T-cell (primary cell): ENCODE measurements around the gene MTHFD2L. TPM values are rescaled to one million over a fixed set of nuclear protein-coding genes. Genes with fewer than 3 reads are reported as not detected.

ENCODE experiments used
- ATAC-seq, 4 experiments: fragments of 200-7000 bp in 3 of 4; fragments of 150-1000 bp in 1 of 4; cut with Tn5 transposase; replicated peaks in 1 of 4; 1 replicate in 3 of 4; 2 replicates in 1 of 4; pipeline ENCODE4 v1.10.0; 2021; ENCODE audit warnings: moderate library complexity in 3 of 4, mild to moderate bottlenecking in 2 of 4, moderate number of reproducible peaks in 1 of 4
- CTCF ChIA-PET, 2 donors: fragments of 300-600 bp; sonication (Branson Sonifier 250); formaldehyde crosslinking; loops; one replicate each; lab custom pipeline; 2022; ENCODE audit warnings: antibody characterized with exemption in 2 of 2; lab: Charles Lee
- POLR2A ChIA-PET, 2 donors: fragments of 300-600 bp; sonication (Branson Sonifier 250); formaldehyde crosslinking; loops; one replicate each; lab custom pipeline; 2022; ENCODE audit warnings: antibody characterized with exemption in 2 of 2; lab: Charles Lee
- DNase-seq, 35 experiments: peaks; one replicate each; pipeline versions ENCODE4 v3.0.0 to v3.0.0-alpha.2; 2013 to 2023
- H3K27ac ChIP-seq: one replicate; pipeline ENCODE4 v1.5.1; 2013; ENCODE audit warnings: low read length
- H3K27me3 ChIP-seq, 2 experiments: replicated peaks in 1 of 2; 1 replicate in 1 of 2; 2 replicates in 1 of 2; pipeline versions ENCODE4 v1.6.1 to v1.7.0; 2013; ENCODE audit warnings: low read length in 1 of 2, mixed read lengths in 1 of 2; ENCODE audit not compliant: control insufficient read depth in 2 of 2, insufficient read depth in 2 of 2; ENCODE audit errors: extremely low read depth in 1 of 2
- H3K36me3 ChIP-seq, 2 donors: 1 replicate in 1 of 2; 2 replicates in 1 of 2; pipeline versions ENCODE4 v1.6.1 to v1.7.0; 2013; ENCODE audit warnings: low read length in 1 of 2; ENCODE audit not compliant: control insufficient read depth in 2 of 2, insufficient read depth in 1 of 2; ENCODE audit errors: extremely low read depth in 1 of 2
- H3K4me1 ChIP-seq, 2 experiments: 1 replicate in 1 of 2; 2 replicates in 1 of 2; pipeline versions ENCODE4 v1.6.1 to v1.7.0; 2013; ENCODE audit warnings: low read length in 2 of 2, mixed read lengths in 1 of 2; ENCODE audit not compliant: insufficient read depth in 2 of 2, control insufficient read depth in 1 of 2; ENCODE audit errors: extremely low read depth in 1 of 2
- H3K4me3 ChIP-seq, 2 donors: 1 replicate in 1 of 2; 2 replicates in 1 of 2; pipeline versions ENCODE4 v1.5.1 to v1.7.0; 2013; ENCODE audit warnings: mild to moderate bottlenecking in 2 of 2, low read length in 1 of 2, moderate library complexity in 1 of 2; ENCODE audit not compliant: control insufficient read depth in 1 of 2; ENCODE audit errors: extremely low read depth in 1 of 2
- H3K9me3 ChIP-seq: 2 replicates; pipeline ENCODE4 v1.7.0; 2013
- H3K27ac Mint-ChIP-seq, 2 donors: one replicate each; pipeline ENCODE4 v1.8.0; 2020 to 2021; ENCODE audit warnings: mild to moderate bottlenecking in 2 of 2, mixed read lengths in 2 of 2
- H3K27me3 Mint-ChIP-seq, 2 donors: one replicate each; pipeline ENCODE4 v1.8.0; 2021 to 2022; ENCODE audit warnings: mixed read lengths in 2 of 2
- H3K36me3 Mint-ChIP-seq: one replicate; pipeline ENCODE4 v1.8.0; 2021; ENCODE audit warnings: mixed read lengths
- H3K4me1 Mint-ChIP-seq, 3 donors: one replicate each; pipeline ENCODE4 v1.8.0; 2020 to 2022; ENCODE audit warnings: mixed read lengths in 3 of 3, mild to moderate bottlenecking in 1 of 3
- H3K4me3 Mint-ChIP-seq, 3 donors: one replicate each; pipeline ENCODE4 v1.8.0; 2020 to 2022; ENCODE audit warnings: mild to moderate bottlenecking in 3 of 3, mixed read lengths in 3 of 3, moderate library complexity in 3 of 3
- H3K9me3 Mint-ChIP-seq, 3 donors: one replicate each; pipeline ENCODE4 v1.8.0; 2020 to 2022; ENCODE audit warnings: mixed read lengths in 3 of 3
- WGBS: methylation state at CpG from one replicate; pipeline ENCODE4 v1.1.5; 2013; ENCODE audit warnings: missing lambda C conversion rate; ENCODE audit not compliant: insufficient coverage; 5-methylcytosine and 5-hydroxymethylcytosine counted together
- total RNA-seq, 35 experiments: library from RNA in 6 of 35; stranded (reverse) in 6 of 35; fragments of 120-200 nt in 1 of 35; gene quantifications; one replicate each; pipeline versions ENCODE4 v1.2.1 to v1.2.4 and lab custom pipeline; 2013 to 2026

MTHFD2L gene
- total RNA-seq, 5 donors from 2014 or later (not counting 1 experiment from before 2014, with no cell fraction given): 7.2 to 9.8 (median 7.9) TPM

DNA sequence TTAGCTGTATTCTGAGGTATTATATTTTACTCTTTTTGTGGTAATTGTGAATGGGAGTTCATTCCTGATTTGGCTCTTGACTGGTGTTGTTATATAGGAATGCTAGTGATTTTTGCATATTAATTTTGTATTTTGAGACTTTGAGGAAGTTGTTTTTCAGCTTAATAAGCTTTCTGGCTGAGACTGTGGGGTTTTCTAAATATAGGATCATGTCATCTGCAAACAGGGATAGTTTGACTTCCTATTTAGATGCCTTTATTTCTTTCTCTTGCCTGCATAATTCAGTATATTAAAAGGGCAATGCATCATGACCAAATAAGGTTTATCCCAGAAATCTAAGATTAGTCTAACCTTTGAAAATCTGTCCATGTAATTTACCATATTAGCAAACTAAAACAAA, 105.6 kb downstream of the MTHFD2L start:
- Mint-ChIP-seq H3K9me3 (no peaks in the 10 kb centered on the region), H3K36me3 (no peaks in the 10 kb centered on the region), H3K4me3 (no peak overlapping the region), H3K4me1 (peaks cover 0 to 4% (median 3%) of the 10 kb centered on the region in 3 donors), H3K27me3 (no peaks in the 10 kb centered on the region), H3K27ac (no peak overlapping the region)
- POLR2A ChIA-PET: no interaction called here
- H3K27me3 ChIP-seq: no peaks in the 10 kb centered on the region
- H3K4me3 ChIP-seq: no peak overlapping the region
- ATAC-seq (no peak), DNase-seq (no peak)
- CTCF ChIA-PET: interaction anchor here in 1 of 2 donors (0.7 kb wide), 1 partner anchor 13 kb away, joined by 4 read pairs; no protein-coding TSS in a partner anchor
- H3K9me3 ChIP-seq: no peaks in the 10 kb centered on the region
- H3K36me3 ChIP-seq: no peaks in the 10 kb centered on the region
- no peaks in the 10 kb centered on the region for H3K4me1 ChIP-seq
- H3K27ac ChIP-seq: no peak overlapping the region

DNA sequence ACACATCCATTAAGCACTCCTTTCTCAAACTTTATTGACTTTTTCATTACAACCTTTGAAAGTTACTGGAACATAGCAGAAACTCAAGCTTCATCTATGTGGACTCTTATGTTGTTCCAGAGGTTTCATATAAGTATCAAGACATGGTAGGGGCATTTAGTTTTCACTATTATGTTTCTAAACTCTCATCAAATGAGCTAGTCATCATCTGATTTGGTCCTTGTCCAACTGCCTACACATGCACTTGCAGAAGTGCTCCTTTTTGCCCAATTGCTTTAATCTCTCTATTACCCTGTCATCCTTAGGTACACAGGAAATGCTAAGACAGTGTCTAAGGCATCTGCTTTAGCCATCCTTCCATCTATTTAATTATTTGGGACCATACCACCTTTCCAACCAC, 108.2 kb downstream of the MTHFD2L start:
- Mint-ChIP-seq H3K9me3 (no peaks in the 10 kb centered on the region), H3K4me3 (no peak overlapping the region), H3K36me3 (no peaks in the 10 kb centered on the region), H3K4me1 (peaks cover 0 to 4% (median 3%) of the 10 kb centered on the region in 3 donors), H3K27ac (no peak overlapping the region), H3K27me3 (no peaks in the 10 kb centered on the region)
- H3K4me1 ChIP-seq: no peaks in the 10 kb centered on the region
- no peaks in the 10 kb centered on the region for H3K36me3 ChIP-seq
- ChIA-PET CTCF (no interaction called here), POLR2A (no interaction called here)
- no peak for DNase-seq
- ATAC-seq: no peak
- no peaks in the 10 kb centered on the region for H3K9me3 ChIP-seq
- H3K27me3 ChIP-seq: no peaks in the 10 kb centered on the region
- H3K4me3 ChIP-seq: no peak overlapping the region
- no peak overlapping the region for H3K27ac ChIP-seq

DNA sequence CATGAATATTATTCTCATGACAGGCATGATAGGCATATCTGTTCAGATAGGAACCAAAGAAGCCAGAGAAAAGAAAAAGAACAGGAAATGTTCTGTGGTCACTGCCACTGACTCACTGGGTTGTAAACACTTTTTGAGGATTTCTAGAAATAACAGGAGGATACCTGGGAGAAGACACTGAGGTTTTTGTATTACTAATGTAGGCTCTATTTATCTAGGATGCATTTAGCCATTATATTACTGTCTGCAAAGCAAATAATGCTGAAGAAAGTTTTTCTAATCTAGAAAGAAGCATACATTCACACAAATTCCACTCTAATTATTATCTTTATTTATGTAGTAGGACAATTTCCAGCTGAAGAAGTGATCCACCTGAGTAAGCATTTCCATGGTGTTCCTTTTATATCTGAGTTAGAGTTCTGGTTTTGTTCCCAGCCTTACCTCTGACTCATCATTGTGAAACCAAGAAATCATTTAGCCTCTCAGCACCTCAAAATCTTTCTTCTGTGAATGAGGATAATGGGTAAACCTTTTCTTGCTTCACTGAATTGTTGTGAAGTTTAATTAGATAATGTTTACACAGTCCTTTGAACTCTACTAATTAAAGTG, 110.2 kb downstream of the MTHFD2L start:
- ATAC-seq: no peak
- H3K4me3 ChIP-seq: no peak overlapping the region
- no peaks in the 10 kb centered on the region for H3K9me3 ChIP-seq
- POLR2A ChIA-PET: interaction anchor here (0.6 kb wide), 2 partner anchors 663 to 874 kb away, joined by 4 to 7 read pairs; no protein-coding TSS in a partner anchor
- Mint-ChIP-seq H3K9me3 (no peaks in the 10 kb centered on the region), H3K27ac (no peak overlapping the region), H3K4me1 (peaks cover 0 to 4% (median 3%) of the 10 kb centered on the region in 3 donors), H3K4me3 (no peak overlapping the region), H3K27me3 (no peaks in the 10 kb centered on the region), H3K36me3 (no peaks in the 10 kb centered on the region)
- H3K4me1 ChIP-seq: no peaks in the 10 kb centered on the region
- H3K27me3 ChIP-seq: no peaks in the 10 kb centered on the region
- H3K27ac ChIP-seq: no peak overlapping the region
- CTCF ChIA-PET: no interaction called here
- H3K36me3 ChIP-seq: no peaks in the 10 kb centered on the region
- DNase-seq: no peak

DNA sequence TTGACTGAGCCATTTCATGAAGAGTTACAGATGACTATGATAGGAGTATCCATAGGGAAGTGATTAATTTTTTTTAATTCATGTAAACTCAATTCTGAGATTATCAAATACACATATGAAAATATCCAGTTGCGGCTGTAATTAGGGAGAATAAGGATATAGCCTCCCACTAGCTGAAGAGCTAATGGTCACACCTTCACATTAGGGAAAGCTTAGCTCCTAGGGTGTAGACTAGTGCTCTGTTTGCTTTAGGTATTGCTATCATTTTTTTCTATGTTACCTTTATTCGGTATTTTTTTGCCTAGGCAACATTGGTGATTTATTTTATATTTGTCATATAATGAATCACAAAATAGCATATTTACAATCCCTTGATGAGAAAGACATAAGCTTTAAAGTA, 110.7 kb downstream of the MTHFD2L start:
- no peaks in the 10 kb centered on the region for H3K36me3 ChIP-seq
- ATAC-seq: no peak
- no CpG with 5 or more reads among the region's 2 CpGs for WGBS
- Mint-ChIP-seq H3K4me3 (no peak overlapping the region), H3K36me3 (no peaks in the 10 kb centered on the region), H3K27me3 (no peaks in the 10 kb centered on the region), H3K27ac (no peak overlapping the region), H3K9me3 (no peaks in the 10 kb centered on the region), H3K4me1 (peaks cover 0 to 4% (median 3%) of the 10 kb centered on the region in 3 donors)
- H3K9me3 ChIP-seq: no peaks in the 10 kb centered on the region
- no peak for DNase-seq
- H3K4me1 ChIP-seq: no peaks in the 10 kb centered on the region
- no peaks in the 10 kb centered on the region for H3K27me3 ChIP-seq
- ChIA-PET POLR2A (no interaction called here), CTCF (no interaction called here)
- H3K4me3 ChIP-seq: no peak overlapping the region
- H3K27ac ChIP-seq: no peak overlapping the region

DNA sequence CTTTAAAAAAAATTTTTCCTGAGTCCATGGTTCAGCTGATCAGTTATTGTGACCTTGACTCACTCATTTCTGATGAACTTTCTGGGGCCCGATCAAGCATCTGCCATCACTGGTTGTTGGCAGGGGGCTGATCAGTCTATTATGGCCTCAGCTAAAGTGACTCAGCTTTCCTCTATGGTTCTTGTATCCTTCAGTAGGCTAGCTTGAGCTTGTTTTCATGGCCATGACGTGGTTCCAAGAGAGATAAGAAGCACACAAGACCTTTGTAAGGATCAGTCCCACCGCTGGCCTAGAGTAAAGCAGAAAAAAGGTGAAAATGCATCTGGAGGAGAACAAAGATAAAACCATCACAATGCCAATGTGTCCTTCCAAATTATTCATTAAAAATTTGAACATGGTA, 120.6 kb downstream of the MTHFD2L start:
- no peak overlapping the region for H3K4me3 Mint-ChIP-seq
- peaks cover 2% of the 10 kb centered on the region for H3K36me3 Mint-ChIP-seq
- no peaks in the 10 kb centered on the region for H3K9me3 ChIP-seq
- H3K4me1 Mint-ChIP-seq: no peaks in the 10 kb centered on the region
- no peaks in the 10 kb centered on the region for H3K27me3 Mint-ChIP-seq
- CTCF ChIA-PET: interaction anchor here in 1 of 2 donors (1.4 kb wide), 1 partner anchor 50 kb away, joined by 4 read pairs; no protein-coding TSS in a partner anchor
- WGBS: no CpG with 5 or more reads among the region's 3 CpGs
- H3K4me3 ChIP-seq: no peak overlapping the region
- H3K27me3 ChIP-seq: no peaks in the 10 kb centered on the region
- ATAC-seq: no peak
- H3K27ac Mint-ChIP-seq: no peak overlapping the region
- POLR2A ChIA-PET: no interaction called here
- H3K27ac ChIP-seq: no peak overlapping the region
- no peaks in the 10 kb centered on the region for H3K4me1 ChIP-seq
- DNase-seq: no peak
- H3K36me3 ChIP-seq: no peaks in the 10 kb centered on the region
- no peaks in the 10 kb centered on the region for H3K9me3 Mint-ChIP-seq

DNA sequence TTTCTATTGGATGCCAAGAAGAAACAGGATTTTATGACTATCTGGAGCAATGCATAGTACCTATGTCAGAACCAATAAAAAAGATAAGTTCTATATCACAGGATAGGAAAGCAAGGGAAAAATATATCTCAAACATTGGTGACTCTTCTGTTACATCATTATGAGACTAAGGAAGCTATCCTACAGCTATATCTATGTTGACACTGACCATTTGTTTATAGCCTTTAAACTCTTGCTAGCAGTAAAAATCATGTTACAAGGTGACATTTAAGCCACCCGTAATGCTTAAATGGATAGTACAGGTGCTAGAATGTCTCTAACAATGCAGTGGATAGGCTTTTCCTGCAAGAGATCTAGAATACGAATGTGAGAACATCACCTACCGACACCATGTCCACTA, 121.8 kb downstream of the MTHFD2L start:
- Histone ChIP-seq H3K36me3 (no peaks in the 10 kb centered on the region), H3K27me3 (no peaks in the 10 kb centered on the region), H3K27ac (no peak overlapping the region), H3K4me3 (no peak overlapping the region), H3K4me1 (no peaks in the 10 kb centered on the region), H3K9me3 (no peaks in the 10 kb centered on the region)
- Mint-ChIP-seq H3K36me3 (peaks cover 5% of the 10 kb centered on the region), H3K4me1 (no peaks in the 10 kb centered on the region), H3K4me3 (no peak overlapping the region), H3K27ac (no peak overlapping the region), H3K9me3 (no peaks in the 10 kb centered on the region), H3K27me3 (no peaks in the 10 kb centered on the region)
- CTCF ChIA-PET: no interaction called here
- no CpG with 5 or more reads among the region's 3 CpGs for WGBS
- ATAC-seq (no peak), DNase-seq (no peak)
- POLR2A ChIA-PET: no interaction called here

DNA sequence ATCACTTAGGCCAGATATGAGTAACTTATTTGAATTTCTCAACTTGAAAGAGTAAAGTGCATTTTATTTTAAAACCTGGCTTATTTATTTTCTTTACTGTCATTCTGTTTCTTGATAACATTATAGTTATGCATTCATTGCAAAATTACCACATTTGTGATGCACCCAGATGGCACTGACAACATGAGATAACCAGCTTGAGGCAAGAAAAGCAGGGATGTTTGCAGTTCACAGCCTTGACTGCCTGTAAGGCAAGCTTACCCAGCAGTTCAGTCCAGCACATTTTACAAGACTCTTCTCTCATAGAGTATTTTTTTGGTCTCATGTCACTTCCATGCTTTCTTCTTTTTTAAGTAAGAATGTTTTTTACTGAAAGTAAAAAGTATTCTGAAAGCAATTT, 125.0 kb downstream of the MTHFD2L start:
- Mint-ChIP-seq H3K27me3 (no peaks in the 10 kb centered on the region), H3K4me3 (no peak overlapping the region), H3K27ac (no peak overlapping the region), H3K9me3 (no peaks in the 10 kb centered on the region), H3K36me3 (peaks cover 5% of the 10 kb centered on the region), H3K4me1 (no peaks in the 10 kb centered on the region)
- Histone ChIP-seq H3K27ac (no peak overlapping the region), H3K4me1 (no peaks in the 10 kb centered on the region), H3K36me3 (peaks cover 0 to 2% of the 10 kb centered on the region in 2 donors), H3K27me3 (no peaks in the 10 kb centered on the region), H3K9me3 (no peaks in the 10 kb centered on the region), H3K4me3 (no peak overlapping the region)
- ChIA-PET POLR2A (no interaction called here), CTCF (no interaction called here)
- no peak for ATAC-seq
- no peak for DNase-seq
